Neuronal stem cell (in vitro differentiated cells): ENCODE results near the gene SPPL2B.
A peak's percentile ranks its signal among the peaks of the same experiment; 100 is the strongest.

Source experiments
- DNase-seq: peaks from one replicate; pipeline ENCODE4 v3.0.0-alpha.2; 2013; ENCODE audit warnings: low spot score
- H2AFZ ChIP-seq: one replicate; pipeline ENCODE4 v1.6.1; 2013; ENCODE audit warnings: mild to moderate bottlenecking, low read length, inconsistent platforms
- H2AK5ac ChIP-seq: 2 replicates; pipeline ENCODE4 v1.6.1; 2013; ENCODE audit warnings: low read depth, mild to moderate bottlenecking, inconsistent platforms, low read length, moderate library complexity, mixed read lengths
- H2BK120ac ChIP-seq: 2 replicates; pipeline ENCODE4 v1.6.1; 2013; ENCODE audit warnings: low read depth, mild to moderate bottlenecking, inconsistent platforms, low read length, moderate library complexity, mixed read lengths
- H2BK12ac ChIP-seq: one replicate; pipeline ENCODE4 v1.6.1; 2013; ENCODE audit warnings: low read length, inconsistent platforms
- H2BK15ac ChIP-seq: 2 replicates; pipeline ENCODE4 v1.6.1; 2013; ENCODE audit warnings: mild to moderate bottlenecking, low read length, inconsistent platforms, mixed read lengths
- H2BK5ac ChIP-seq: one replicate; pipeline ENCODE4 v1.6.1; 2013; ENCODE audit warnings: inconsistent platforms, mild to moderate bottlenecking, low read length, moderate library complexity
- H3K14ac ChIP-seq: one replicate; pipeline ENCODE4 v1.6.1; 2013; ENCODE audit warnings: low read length, inconsistent platforms
- H3K18ac ChIP-seq: 2 replicates; pipeline ENCODE4 v1.6.1; 2013; ENCODE audit warnings: low read length, inconsistent platforms
- H3K23ac ChIP-seq: 2 replicates; pipeline ENCODE4 v1.6.1; 2013; ENCODE audit warnings: low read depth, mild to moderate bottlenecking, mixed read lengths, low read length, inconsistent platforms; ENCODE audit not compliant: poor library complexity
- H3K27ac ChIP-seq: replicated peaks from 3 replicates; pipeline ENCODE4 v1.5.1; 2013; ENCODE audit warnings: low read length, inconsistent platforms
- H3K27me3 ChIP-seq, 3 experiments: 2 replicates each; pipeline ENCODE4 v1.6.1; 2013; ENCODE audit warnings: low read length in 3 of 3, mild to moderate bottlenecking in 2 of 3, inconsistent platforms in 1 of 3, low read depth in 1 of 3, mixed read lengths in 1 of 3, moderate library complexity in 1 of 3; ENCODE audit not compliant: control insufficient read depth in 3 of 3, insufficient read depth in 3 of 3
- H3K36me3 ChIP-seq, 2 donors: replicated peaks in 1 of 2; 2 replicates each; pipeline ENCODE4 v1.6.1; 2013; ENCODE audit warnings: low read length in 2 of 2; ENCODE audit not compliant: control insufficient read depth in 2 of 2, insufficient read depth in 2 of 2
- H3K4ac ChIP-seq: 2 replicates; pipeline ENCODE4 v1.6.1; 2013; ENCODE audit warnings: inconsistent platforms, mild to moderate bottlenecking, low read length, moderate library complexity
- H3K4me1 ChIP-seq, 2 donors: 1 replicate in 1 of 2; 2 replicates in 1 of 2; pipeline ENCODE4 v1.6.1; 2013; ENCODE audit warnings: low read length in 2 of 2, low read depth in 1 of 2; ENCODE audit not compliant: control insufficient read depth in 2 of 2, insufficient read depth in 1 of 2
- H3K4me2 ChIP-seq: one replicate; pipeline ENCODE4 v1.6.1; 2013; ENCODE audit warnings: mild to moderate bottlenecking, low read length, inconsistent platforms; ENCODE audit not compliant: insufficient read depth, poor library complexity, severe bottlenecking
- H3K4me3 ChIP-seq, 2 donors: 2 replicates each; pipeline ENCODE4 v1.5.1; 2013; ENCODE audit warnings: low read length in 2 of 2, mild to moderate bottlenecking in 2 of 2, inconsistent platforms in 1 of 2, moderate library complexity in 1 of 2
- H3K79me1 ChIP-seq: one replicate; pipeline ENCODE4 v1.6.1; 2013; ENCODE audit warnings: low read depth, mild to moderate bottlenecking, inconsistent platforms, low read length, moderate library complexity
- H3K9ac ChIP-seq: one replicate; pipeline ENCODE4 v1.6.1; 2013; ENCODE audit warnings: mild to moderate bottlenecking, low read depth, low read length, inconsistent platforms; ENCODE audit not compliant: poor library complexity
- H3K9me3 ChIP-seq, 2 donors: replicated peaks in 1 of 2; 2 replicates each; pipeline versions ENCODE3 to v1.6.1; 2013; ENCODE audit warnings: low read length in 2 of 2, mild to moderate bottlenecking in 2 of 2, inconsistent platforms in 1 of 2, low read depth in 1 of 2, mixed read lengths in 1 of 2, moderate library complexity in 1 of 2; ENCODE audit not compliant: control insufficient read depth in 2 of 2, insufficient read depth in 1 of 2
- H4K8ac ChIP-seq: one replicate; pipeline ENCODE4 v1.6.1; 2013; ENCODE audit warnings: low read depth, mild to moderate bottlenecking, inconsistent platforms, low read length, moderate library complexity
- H4K91ac ChIP-seq: one replicate; pipeline ENCODE4 v1.6.1; 2013; ENCODE audit warnings: low read length, low read depth, mild to moderate bottlenecking, inconsistent platforms; ENCODE audit not compliant: poor library complexity
- WGBS, 2 donors: extraction: QIAGEN DNeasy Blood & Tissue Kit; methylation state at CpG; one replicate each; pipeline ENCODE4 v1.1.7; 2013; ENCODE audit warnings: missing lambda C conversion rate in 2 of 2, mixed read lengths in 1 of 2; ENCODE audit not compliant: insufficient read length in 2 of 2, insufficient replicate concordance in 1 of 2; ENCODE audit errors: extremely low coverage in 2 of 2; 5-methylcytosine and 5-hydroxymethylcytosine counted together

Gene SPPL2B

GRCh38 chr19:2282062-2282861 is 46.2 kb upstream of the SPPL2B start, which contains the start of gene PEAK3:
Gene PEAK3, minus strand, starts transcription at chr19:2282175. Its CDS starts 1,244 bp downstream, at chr19:2280931.
- peak within 1 kb of the TSS; percentile 67 for H3K4me2 ChIP-seq
- H3K23ac ChIP-seq, result no peak within 1 kb of the TSS
- no peak for DNase-seq
- H3K4ac ChIP-seq, result no peak within 1 kb of the TSS
- H3K79me1 ChIP-seq, result peaks cover 1% of the 10 kb centered on the region
- peaks cover 3 to 8% of the 10 kb centered on the region in 2 donors for H3K4me1 ChIP-seq
- no CpG with 5 or more reads among the region's 41 CpGs for WGBS, 2 donors
- peak within 1 kb of the TSS; percentile 48 for H2BK5ac ChIP-seq
- H2BK15ac ChIP-seq, result no peak within 1 kb of the TSS
- H4K91ac ChIP-seq, result no peak within 1 kb of the TSS
- no peak within 1 kb of the TSS for H3K27ac ChIP-seq
- H2AFZ ChIP-seq, result peak within 1 kb of the TSS; percentile 84
- H2BK12ac ChIP-seq, result no peak within 1 kb of the TSS
- peak within 1 kb of the TSS; percentile 44 for H3K9ac ChIP-seq
- peak within 1 kb of the TSS in 1 of 2 donors; percentile 34 for H3K4me3 ChIP-seq
- H3K9me3 ChIP-seq, result no peaks in the 10 kb centered on the region
- H3K36me3 ChIP-seq, result no peaks in the 10 kb centered on the region
- no peak within 1 kb of the TSS for H2BK120ac ChIP-seq
- peak within 1 kb of the TSS; percentile 71 for H3K18ac ChIP-seq
- peak within 1 kb of the TSS; percentile 76 for H2AK5ac ChIP-seq
- H3K27me3 ChIP-seq, result peaks cover 0 to 26% (median 0%) of the 10 kb centered on the region in 3 experiments
- peak within 1 kb of the TSS; percentile 17 for H4K8ac ChIP-seq
- H3K14ac ChIP-seq, result no peak within 1 kb of the TSS

- no peak overlapping the region for H3K18ac ChIP-seq
- H2BK5ac ChIP-seq, result no peak overlapping the region
- H3K9me3 ChIP-seq, result no peaks in the 10 kb centered on the region
- no peak overlapping the region for H3K27ac ChIP-seq
- no peak for DNase-seq
- peaks cover 1% of the 10 kb centered on the region for H3K79me1 ChIP-seq
- H3K36me3 ChIP-seq, result no peaks in the 10 kb centered on the region
- WGBS, 2 donors, result no CpG with 5 or more reads among the region's 11 CpGs
- H2BK120ac ChIP-seq, result no peak overlapping the region
- no peak overlapping the region for H3K14ac ChIP-seq
- H2BK12ac ChIP-seq, result no peak overlapping the region
- no peak overlapping the region for H3K9ac ChIP-seq
- peak overlapping the region; percentile 17 for H4K8ac ChIP-seq
- no peak overlapping the region for H3K23ac ChIP-seq
- H3K27me3 ChIP-seq, result peaks cover 1 to 32% (median 1%) of the 10 kb centered on the region in 3 experiments
- no peak overlapping the region for H2AK5ac ChIP-seq
- no peak overlapping the region for H3K4me2 ChIP-seq
- peaks cover 3 to 8% of the 10 kb centered on the region in 2 donors for H3K4me1 ChIP-seq
- H3K4me3 ChIP-seq, result no peak overlapping the region
- H2AFZ ChIP-seq, result peak overlapping the region; percentile 84
- no peak overlapping the region for H2BK15ac ChIP-seq
- H4K91ac ChIP-seq, result no peak overlapping the region
- H3K4ac ChIP-seq, result no peak overlapping the region
Observed at GRCh38 chr19:2282862-2283237, 45.6 kb upstream of the SPPL2B start.

GRCh38 chr19:2283835-2284507 is 44.5 kb upstream of the SPPL2B start:
- no peak overlapping the region for H3K4me2 ChIP-seq
- H4K8ac ChIP-seq, result no peak overlapping the region
- no peak overlapping the region for H3K4me3 ChIP-seq
- no CpG with 5 or more reads among the region's 8 CpGs for WGBS, 2 donors
- H3K4ac ChIP-seq, result no peak overlapping the region
- no peak overlapping the region for H2BK120ac ChIP-seq
- no peak for DNase-seq
- H3K9ac ChIP-seq, result no peak overlapping the region
- H3K4me1 ChIP-seq, result peaks cover 3 to 8% of the 10 kb centered on the region in 2 donors
- H2AK5ac ChIP-seq, result no peak overlapping the region
- H3K14ac ChIP-seq, result no peak overlapping the region
- no peak overlapping the region for H4K91ac ChIP-seq
- no peaks in the 10 kb centered on the region for H3K36me3 ChIP-seq
- peaks cover 1% of the 10 kb centered on the region for H3K79me1 ChIP-seq
- peaks cover 9 to 44% (median 13%) of the 10 kb centered on the region in 3 experiments for H3K27me3 ChIP-seq
- H2BK5ac ChIP-seq, result no peak overlapping the region
- H2BK12ac ChIP-seq, result no peak overlapping the region
- no peaks in the 10 kb centered on the region for H3K9me3 ChIP-seq
- no peak overlapping the region for H3K23ac ChIP-seq
- no peak overlapping the region for H3K18ac ChIP-seq
- no peak overlapping the region for H3K27ac ChIP-seq
- no peak overlapping the region for H2BK15ac ChIP-seq
- H2AFZ ChIP-seq, result no peak overlapping the region
